ENCODE results near the gene KIF3A.

KIF3A gene

GRCh38 chr5:132766020-132766805, 28.9 kb upstream of the KIF3A start:
- no peak for DNase-seq (ENCODE audit: low read depth)
- H3K4me3 ChIP-seq (ENCODE audit: low read length): no peak overlapping the region
- TF ChIP-seq, protein P1, sequence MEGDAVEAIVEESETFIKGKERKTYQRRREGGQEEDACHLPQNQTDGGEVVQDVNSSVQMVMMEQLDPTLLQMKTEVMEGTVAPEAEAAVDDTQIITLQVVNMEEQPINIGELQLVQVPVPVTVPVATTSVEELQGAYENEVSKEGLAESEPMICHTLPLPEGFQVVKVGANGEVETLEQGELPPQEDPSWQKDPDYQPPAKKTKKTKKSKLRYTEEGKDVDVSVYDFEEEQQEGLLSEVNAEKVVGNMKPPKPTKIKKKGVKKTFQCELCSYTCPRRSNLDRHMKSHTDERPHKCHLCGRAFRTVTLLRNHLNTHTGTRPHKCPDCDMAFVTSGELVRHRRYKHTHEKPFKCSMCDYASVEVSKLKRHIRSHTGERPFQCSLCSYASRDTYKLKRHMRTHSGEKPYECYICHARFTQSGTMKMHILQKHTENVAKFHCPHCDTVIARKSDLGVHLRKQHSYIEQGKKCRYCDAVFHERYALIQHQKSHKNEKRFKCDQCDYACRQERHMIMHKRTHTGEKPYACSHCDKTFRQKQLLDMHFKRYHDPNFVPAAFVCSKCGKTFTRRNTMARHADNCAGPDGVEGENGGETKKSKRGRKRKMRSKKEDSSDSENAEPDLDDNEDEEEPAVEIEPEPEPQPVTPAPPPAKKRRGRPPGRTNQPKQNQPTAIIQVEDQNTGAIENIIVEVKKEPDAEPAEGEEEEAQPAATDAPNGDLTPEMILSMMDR (IDR thresholded peaks at IDR 0.05; ENCODE audit: insufficient read depth, low read depth, low read length, missing control alignments): no peak

GRCh38 chr5:132765311-132766019, 28.1 kb upstream of the KIF3A start:
- no peak for DNase-seq (ENCODE audit: low read depth)
- no peak overlapping the region for H3K4me3 ChIP-seq (ENCODE audit: low read length)
- TF ChIP-seq, protein P1 (IDR thresholded peaks at IDR 0.05; ENCODE audit: insufficient read depth, low read depth, low read length, missing control alignments): no peak

DNA sequence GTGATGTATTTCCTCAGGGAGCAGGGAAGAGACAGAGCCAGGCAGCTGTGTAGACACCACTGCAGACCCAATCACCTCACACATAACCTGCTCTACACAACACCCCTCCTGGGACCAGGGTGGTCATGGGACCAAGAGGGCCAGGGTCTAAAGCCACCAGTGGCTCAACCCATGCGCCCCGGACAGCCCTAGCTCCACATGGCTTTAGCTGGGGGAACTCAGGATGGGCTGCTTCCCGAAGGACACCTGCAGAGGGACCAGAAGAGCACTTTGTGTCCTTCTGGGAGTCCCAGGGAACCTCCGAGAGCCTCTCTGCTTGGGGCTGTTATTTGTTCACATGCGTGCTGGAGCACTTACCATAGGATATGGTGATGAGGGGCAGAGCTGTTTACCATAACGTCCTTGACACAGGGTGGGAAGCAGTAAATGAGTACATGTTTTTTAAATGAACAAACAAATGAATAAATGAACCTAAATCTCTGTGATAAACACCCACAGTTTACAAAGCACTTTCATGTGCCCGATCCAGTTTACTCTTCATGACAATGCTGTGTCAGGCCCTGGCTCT, 27.4 kb upstream of the KIF3A start:
- no peak for DNase-seq (ENCODE audit: low read depth)
- TF ChIP-seq, protein P1 (IDR thresholded peaks at IDR 0.05; ENCODE audit: insufficient read depth, low read depth, low read length, missing control alignments): no peak
- H3K4me3 ChIP-seq (ENCODE audit: low read length): no peak overlapping the region

DNA sequence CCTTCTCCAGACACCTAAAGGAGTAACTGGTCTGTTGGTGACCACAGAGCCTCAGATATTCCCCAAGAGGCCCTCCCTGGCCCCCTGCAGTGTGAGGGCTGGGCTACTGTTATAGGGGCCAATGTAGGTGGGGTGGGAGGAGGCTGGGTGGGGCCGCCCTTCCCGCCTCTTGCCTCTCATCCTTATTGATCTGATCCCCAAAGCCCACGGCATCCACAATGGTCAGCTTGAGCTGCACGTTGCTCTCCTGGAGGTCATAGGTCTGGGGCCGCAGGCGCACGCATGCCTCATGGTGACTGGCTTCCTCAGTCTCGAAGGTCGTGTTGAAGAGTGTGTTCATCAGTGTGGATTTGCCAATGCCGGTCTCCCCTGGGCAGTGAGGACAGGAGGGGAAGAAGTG, 26.7 kb upstream of the KIF3A start:
- no peak overlapping the region for H3K4me3 ChIP-seq (ENCODE audit: low read length)
- TF ChIP-seq, protein P1 (IDR thresholded peaks at IDR 0.05; ENCODE audit: insufficient read depth, low read depth, low read length, missing control alignments): no peak
- no peak for DNase-seq (ENCODE audit: low read depth)

- DNase-seq (ENCODE audit: low read depth): no peak
- no peak overlapping the region for H3K4me3 ChIP-seq (ENCODE audit: low read length)
- TF ChIP-seq, protein P1 (IDR thresholded peaks at IDR 0.05; ENCODE audit: insufficient read depth, low read depth, low read length, missing control alignments): no peak
Observed at GRCh38 chr5:132763181-132764036, 26.1 kb upstream of the KIF3A start.

GRCh38 chr5:132762246-132763000, 25.1 kb upstream of the KIF3A start:
- TF ChIP-seq, protein P1 (IDR thresholded peaks at IDR 0.05; ENCODE audit: insufficient read depth, low read depth, low read length, missing control alignments): no peak
- H3K4me3 ChIP-seq (ENCODE audit: low read length): no peak overlapping the region
- no peak for DNase-seq (ENCODE audit: low read depth)
